ENCODE results near the gene PRR13. TPM values are rescaled to one million over a fixed set of nuclear protein-coding genes. Genes with fewer than 3 reads are reported as not detected.
A peak's percentile ranks its signal among the peaks of the same experiment; 100 is the strongest.

The PRR13 gene
- total and polyA plus RNA-seq, 2 experiments from 2014 or later = 150 to 457 TPM

- peak overlapping the region; percentile 13 for H3K27ac ChIP-seq
- WGBS (ENCODE audit: low lambda C conversion rate, missing lambda C conversion rate) = 79% methylated on average over 9 of the region's 9 CpGs
- no peaks in the 10 kb centered on the region for H3K36me3 ChIP-seq (replicated peaks; ENCODE audit: insufficient read depth, low read depth)
Measured at GRCh38 chr12:53483225-53483978, 41.9 kb downstream of the PRR13 start.

GRCh38 chr12:53483979-53484377, 42.4 kb downstream of the PRR13 start:
- whole genome bisulfite sequencing (ENCODE audit: low lambda C conversion rate, missing lambda C conversion rate) = 91% methylated on average over 4 of the region's 4 CpGs
- Histone ChIP-seq H3K36me3 (replicated peaks; ENCODE audit: insufficient read depth, low read depth) (no peaks in the 10 kb centered on the region), H4K20me1 (ENCODE audit: insufficient read depth, poor library complexity, severe bottlenecking) (peaks cover 25% of the 10 kb centered on the region), H3K4me2 (no peak overlapping the region), H3K4me1 (ENCODE audit: insufficient read depth) (no peaks in the 10 kb centered on the region), H3K4me3 (no peak overlapping the region), H3K79me2 (peaks cover 15% of the 10 kb centered on the region), H3K9me2 (replicated peaks; ENCODE audit: insufficient read depth) (no peaks in the 10 kb centered on the region), H3K27me3 (no peaks in the 10 kb centered on the region), H2AFZ (no peak overlapping the region), H3K9me3 (ENCODE audit: low read depth) (no peaks in the 10 kb centered on the region), H3K27ac (no peak overlapping the region)
- DNase-seq (ENCODE audit: low spot score) = no peak
- TF ChIP-seq EZH2phosphoT487 (IDR thresholded peaks at IDR 0.05; ENCODE audit: low read depth, severe bottlenecking, unreplicated experiment) (no peak), EZH2 (IDR thresholded peaks at IDR 0.05; ENCODE audit: borderline replicate concordance) (no peak), CTCF (IDR thresholded peaks at IDR 0.05; ENCODE audit: poor library complexity) (no peak)

More at GRCh38 chr12:53483225-53483978, 41.9 kb downstream of the PRR13 start:
- H3K4me3 ChIP-seq = no peak overlapping the region
- no peak for TF ChIP-seq EZH2 (IDR thresholded peaks at IDR 0.05; ENCODE audit: borderline replicate concordance)
- no peak for TF ChIP-seq EZH2phosphoT487 (IDR thresholded peaks at IDR 0.05; ENCODE audit: low read depth, severe bottlenecking, unreplicated experiment)
- no peak for TF ChIP-seq CTCF (IDR thresholded peaks at IDR 0.05; ENCODE audit: poor library complexity)
- H3K9me2 ChIP-seq (replicated peaks; ENCODE audit: insufficient read depth) = no peaks in the 10 kb centered on the region
- H3K4me2 ChIP-seq = no peak overlapping the region
- no peaks in the 10 kb centered on the region for H3K9me3 ChIP-seq (ENCODE audit: low read depth)
- no peak for DNase-seq (ENCODE audit: low spot score)
- H3K27me3 ChIP-seq = no peaks in the 10 kb centered on the region
- peaks cover 31% of the 10 kb centered on the region for H4K20me1 ChIP-seq (ENCODE audit: insufficient read depth, poor library complexity, severe bottlenecking)
- H3K4me1 ChIP-seq (ENCODE audit: insufficient read depth) = no peaks in the 10 kb centered on the region
- H3K79me2 ChIP-seq = peaks cover 15% of the 10 kb centered on the region
- no peak overlapping the region for H2AFZ ChIP-seq

- TF ChIP-seq EZH2 (IDR thresholded peaks at IDR 0.05; ENCODE audit: borderline replicate concordance) (no peak), CTCF (IDR thresholded peaks at IDR 0.05; ENCODE audit: poor library complexity) (no peak), EZH2phosphoT487 (IDR thresholded peaks at IDR 0.05; ENCODE audit: low read depth, severe bottlenecking, unreplicated experiment) (no peak)
- no peak for DNase-seq (ENCODE audit: low spot score)
- Histone ChIP-seq H4K20me1 (ENCODE audit: insufficient read depth, poor library complexity, severe bottlenecking) (peaks cover 16% of the 10 kb centered on the region), H3K9me2 (replicated peaks; ENCODE audit: insufficient read depth) (no peaks in the 10 kb centered on the region), H3K36me3 (replicated peaks; ENCODE audit: insufficient read depth, low read depth) (no peaks in the 10 kb centered on the region), H3K4me2 (no peak overlapping the region), H3K79me2 (peaks cover 16% of the 10 kb centered on the region), H3K27ac (no peak overlapping the region), H3K4me3 (no peak overlapping the region), H3K27me3 (no peaks in the 10 kb centered on the region), H3K4me1 (ENCODE audit: insufficient read depth) (no peaks in the 10 kb centered on the region), H2AFZ (no peak overlapping the region), H3K9me3 (ENCODE audit: low read depth) (no peaks in the 10 kb centered on the region)
- 93% methylated on average over 10 of the region's 10 CpGs for WGBS (ENCODE audit: low lambda C conversion rate, missing lambda C conversion rate)
Measured at GRCh38 chr12:53484686-53485575, 43.4 kb downstream of the PRR13 start.
